K562 (cell line): Measurements from ENCODE around the gene TMCO4. TPM values are rescaled to one million over a fixed set of nuclear protein-coding genes. Genes with fewer than 3 reads are reported as not detected.
A peak's percentile ranks its signal among the peaks of the same experiment; 100 is the strongest.

Experiments
- ATAC-seq: fragments of 200-7000 bp; cut with Tn5 transposase; 3 replicates; pipeline ENCODE4 v1.9.1; 2020; ENCODE audit warnings: moderate library complexity
- BruUV-seq: library from RNA; stranded (reverse); fragments of 400-500 nt; replicated peaks from 2 replicates; lab custom pipeline; 2021; lab: Mats Ljungman, UMichigan
- CTCF ChIA-PET: fragments of 300-600 bp; formaldehyde crosslinking; extraction: SDS; loops from one replicate; lab custom pipeline; 2021; ENCODE audit warnings: low intra/inter-chr PET ratio; lab: Yijun Ruan, JAX
- POLR2A ChIA-PET: fragments of 300-600, 350-650 bp; sonication (Branson Sonifier 250); formaldehyde crosslinking; extraction: SDS; loops from one replicate; lab custom pipeline; 2021; ENCODE audit warnings: antibody characterized with exemption, inconsistent platforms; lab: Yijun Ruan, JAX
- DNase-seq, 4 experiments: peaks; one replicate each; pipeline versions ENCODE4 v3.0.0 to v3.0.0-alpha.2; 2011 to 2018; ENCODE audit warnings: low spot score in 3 of 4, mixed read lengths in 3 of 4; ENCODE audit errors: extremely low read depth in 1 of 4
- FAIRE-seq: peaks from 2 replicates; lab custom pipeline; 2011; peaks lifted over from hg19 to GRCh38; lab: Jason Lieb, UNC
- H2AFZ ChIP-seq: 2 replicates; pipeline ENCODE4 v1.6.0; 2011; ENCODE audit warnings: low read depth, low read length, control low read depth, inconsistent platforms
- H3K27ac ChIP-seq: fragments of 200-600 bp; 3 replicates; pipeline ENCODE4 v1.8.0; 2011; ENCODE audit warnings: low read depth, mild to moderate bottlenecking, control low read depth, inconsistent platforms, low read length, moderate library complexity, mixed read lengths; ENCODE audit errors: extremely low read depth
- H3K27me3 ChIP-seq, 2 experiments: fragments of 300-600 bp in 1 of 2; 2 replicates in 1 of 2; 3 replicates in 1 of 2; pipeline versions ENCODE4 v1.6.0 to v1.8.0; 2011; ENCODE audit warnings: inconsistent platforms in 2 of 2, low read length in 2 of 2, mild to moderate bottlenecking in 1 of 2, mixed read lengths in 1 of 2, moderate library complexity in 1 of 2; ENCODE audit not compliant: control insufficient read depth in 2 of 2, insufficient read depth in 2 of 2
- H3K36me3 ChIP-seq: fragments of 300-600 bp; 3 replicates; pipeline ENCODE4 v1.8.0; 2011; ENCODE audit warnings: mild to moderate bottlenecking, low read length, inconsistent platforms; ENCODE audit not compliant: control insufficient read depth, insufficient read depth
- H3K4me1 ChIP-seq, 2 experiments: fragments of 200-600 bp in 1 of 2; replicated peaks in 1 of 2; 2 replicates in 1 of 2; 3 replicates in 1 of 2; pipeline versions ENCODE4 v1.5.1 to v1.8.0; 2011; ENCODE audit warnings: inconsistent platforms in 2 of 2, low read length in 2 of 2, mild to moderate bottlenecking in 1 of 2, mixed read lengths in 1 of 2, moderate library complexity in 1 of 2; ENCODE audit not compliant: control insufficient read depth in 2 of 2, insufficient read depth in 2 of 2
- H3K4me2 ChIP-seq: 2 replicates; pipeline ENCODE4 v1.6.1; 2011; ENCODE audit warnings: low read length, control low read depth, inconsistent platforms, mixed read lengths; ENCODE audit not compliant: insufficient read depth
- H3K4me3 ChIP-seq: fragments of 200-600 bp; sonication (generic), shearing (Covaris generic); 2 replicates; pipeline ENCODE4 v1.5.1; 2016; ENCODE audit warnings: control low read depth, inconsistent platforms
- H3K79me2 ChIP-seq: fragments of 200-600 bp; 3 replicates; pipeline ENCODE4 v1.8.0; 2011; ENCODE audit warnings: low read length, inconsistent platforms; ENCODE audit not compliant: control insufficient read depth, insufficient read depth
- H3K9ac ChIP-seq, 2 experiments: 2 replicates each; pipeline versions ENCODE4 v1.6.0 to v1.6.1; 2011; ENCODE audit warnings: low read depth in 2 of 2, low read length in 2 of 2, control low read depth in 1 of 2, inconsistent platforms in 1 of 2, mild to moderate bottlenecking in 1 of 2, mixed read lengths in 1 of 2; ENCODE audit not compliant: insufficient read depth in 1 of 2
- H3K9me1 ChIP-seq: one replicate; pipeline ENCODE4 v1.6.0; 2011; ENCODE audit warnings: inconsistent platforms, mild to moderate bottlenecking, low read length, moderate library complexity; ENCODE audit not compliant: control insufficient read depth, insufficient read depth
- H3K9me3 ChIP-seq: replicated peaks from 2 replicates; pipeline ENCODE4 v1.5.1; 2011; ENCODE audit warnings: low read depth, low read length, inconsistent platforms; ENCODE audit not compliant: control insufficient read depth, insufficient read depth
- H4K20me1 ChIP-seq: replicated peaks from 2 replicates; pipeline ENCODE4 v1.6.1; 2011; ENCODE audit warnings: low read length, inconsistent platforms, mixed read lengths; ENCODE audit not compliant: control insufficient read depth, insufficient read depth
- ARHGAP35 ChIP-seq: fragments of 450-650 bp; IDR thresholded peaks from 2 replicates; pipeline ENCODE4 v1.6.1; 2018; ENCODE audit not compliant: partially characterized antibody
- CBFB ChIP-seq: sonication (generic); formaldehyde crosslinking; IDR thresholded peaks from 2 replicates; pipeline ENCODE4 v1.4.0; 2020; ENCODE audit warnings: mild to moderate bottlenecking, missing genetic modification reagents
- CCAR2 ChIP-seq: fragments of 200-400 bp; formaldehyde crosslinking; IDR thresholded peaks from 2 replicates; pipeline ENCODE4 v1.6.1; 2017; ENCODE audit warnings: mild to moderate bottlenecking, low read depth, low read length
- CHD1 ChIP-seq: fragments of 200-600 bp; sonication (generic); IDR thresholded peaks from one replicate; pipeline ENCODE4 v1.6.1; 2012; ENCODE audit warnings: mild to moderate bottlenecking, moderate library complexity, low read length, inconsistent platforms
- HDAC8 ChIP-seq: fragments of 450-650 bp; IDR thresholded peaks from 2 replicates; pipeline ENCODE4 v1.6.1; 2016; ENCODE audit warnings: mild to moderate bottlenecking, missing genetic modification characterization, moderate library complexity, missing compliant biosample characterization
- KHSRP ChIP-seq: fragments of 450-650 bp; IDR thresholded peaks from 2 replicates; pipeline ENCODE4 v1.6.1; 2017
- LARP7 ChIP-seq: fragments of 450-650 bp; IDR thresholded peaks from 2 replicates; pipeline ENCODE4 v1.6.1; 2016
- MAFG ChIP-seq: fragments of 450-650 bp; conservative IDR thresholded peaks from 2 replicates; pipeline ENCODE4 v1.6.1; 2016; ENCODE audit warnings: missing genetic modification characterization, missing compliant biosample characterization
- MED1 ChIP-seq: sonication (generic); formaldehyde crosslinking; IDR thresholded peaks from 2 replicates; pipeline ENCODE4 v1.8.1; 2023; ENCODE audit warnings: missing genetic modification reagents, borderline replicate concordance
- MEIS2 ChIP-seq: fragments of 450-650 bp; IDR thresholded peaks from 2 replicates; pipeline ENCODE4 v1.6.1; 2014; ENCODE audit warnings: mild to moderate bottlenecking; ENCODE audit not compliant: partially characterized antibody
- PYGO2 ChIP-seq: fragments of 450-650 bp; IDR thresholded peaks from 2 replicates; pipeline ENCODE4 v1.6.1; 2016; ENCODE audit warnings: mild to moderate bottlenecking, missing genetic modification characterization, moderate library complexity, missing compliant biosample characterization
- SIN3A ChIP-seq, 2 experiments: fragments of 150-350 bp in 1 of 2; IDR thresholded peaks; 2 replicates each; pipeline ENCODE4 v1.6.1; 2011 to 2016; ENCODE audit warnings: borderline replicate concordance in 2 of 2, low read depth in 2 of 2, low read length in 2 of 2, mild to moderate bottlenecking in 2 of 2, moderate library complexity in 2 of 2; ENCODE audit not compliant: control insufficient read depth in 1 of 2
- TAF9B ChIP-seq: fragments of 450-650 bp; IDR thresholded peaks from 2 replicates; pipeline ENCODE4 v1.6.1; 2018; ENCODE audit warnings: mild to moderate bottlenecking; ENCODE audit not compliant: partially characterized antibody
- TSHZ1 ChIP-seq: fragments of 250-450 bp; sonication (Bioruptor Pico); IDR thresholded peaks from 2 replicates; pipeline ENCODE4 v1.4.0; 2020; ENCODE audit warnings: mild to moderate bottlenecking, moderate library complexity
- ZKSCAN8 ChIP-seq: fragments of 200-800 bp; sonication (Bioruptor generic); IDR thresholded peaks from 2 replicates; pipeline ENCODE4 v1.6.1; 2016; ENCODE audit warnings: missing genetic modification characterization, missing compliant biosample characterization
- ZNF316 ChIP-seq: fragments of 450-650 bp; IDR thresholded peaks from 2 replicates; pipeline ENCODE4 v1.6.1; 2016
- ZNF431 ChIP-seq: sonication (generic); formaldehyde crosslinking; IDR thresholded peaks from 2 replicates; pipeline ENCODE4 v1.8.0; 2022; ENCODE audit warnings: mild to moderate bottlenecking, missing genetic modification reagents
- ZNF449 ChIP-seq: fragments of 250-450 bp; sonication (Bioruptor Pico); IDR thresholded peaks from 2 replicates; pipeline ENCODE4 v1.8.0; 2022; ENCODE audit warnings: moderate library complexity, mild to moderate bottlenecking, inconsistent platforms
- ZNF696 ChIP-seq: fragments of 250-450 bp; sonication (Bioruptor Pico); conservative IDR thresholded peaks from 2 replicates; pipeline ENCODE4 v1.4.0; 2020; ENCODE audit warnings: mild to moderate bottlenecking, moderate library complexity
- WGBS: fragments of 100-300 bp; shearing (Covaris generic); methylation state at CpG from one replicate; pipeline ENCODE4 v1.1.6; 2016; ENCODE audit warnings: low coverage, mixed read lengths; ENCODE audit not compliant: insufficient coverage; ENCODE audit errors: missing lambda C conversion rate; 5-methylcytosine and 5-hydroxymethylcytosine counted together
- in situ Hi-C: fragments of 300-500 bp; cut with MboI; formaldehyde crosslinking; loops from 4 replicates; pipeline ENCODE4 v1.15.0; 2018; ENCODE audit warnings: inconsistent platforms, mixed read lengths
- intact Hi-C: fragments of 100-400 bp; cut with micrococcal nuclease; formaldehyde crosslinking; loops from 2 replicates; pipeline ENCODE4 v1.14.2; 2022
- polyA plus RNA-seq, 8 experiments: library from polyadenylated mRNA; depleted of rRNA in 4 of 8; stranded (reverse) in 5 of 8; unstranded in 3 of 8; fragments of >200 nt; fragmentation: Nextera tagmentation in 2 of 8; fragmentation: Illumina TruSeq in 1 of 8; extraction: Ambion mirVana in 2 of 8; extraction: Trizol in 1 of 8; gene quantifications; 2 replicates each; pipeline versions ENCODE4 v1.2.1 to v1.2.3, GENCODE V29; 2011 to 2014; ENCODE audit warnings: inconsistent platforms in 1 of 8, missing spikeins in 1 of 8
- total RNA-seq, 7 experiments: library from RNA; depleted of rRNA in 6 of 7; stranded (reverse); fragments of >200 nt in 6 of 7; fragmentation: Illumina TruSeq in 2 of 7; extraction: Trizol in 2 of 7; gene quantifications; 2 replicates each; pipeline versions ENCODE4 v1.2.1 to v1.2.3, GENCODE V29; 2011 to 2021; ENCODE audit warnings: low replicate concordance in 1 of 7

TMCO4 gene
- total and polyA plus RNA-seq, 9 of the 15 experiments (the other 6 are each of a cell fraction or from before 2014, with no cell fraction given), result 0.06 to 2.1 (median 1.2) TPM

GRCh38 chr1:19844731-19845495 is 45.2 kb upstream of the TMCO4 start:
- ChIA-PET CTCF (no interaction called here), POLR2A (interaction anchor here (0.6 to 1.5 kb wide), 2 partner anchors 25 to 55 kb away, joined by 3 to 4 read pairs; no protein-coding TSS in a partner anchor)
- Histone ChIP-seq H4K20me1 (no peaks in the 10 kb centered on the region), H3K36me3 (no peaks in the 10 kb centered on the region), H2AFZ (no peak overlapping the region), H3K9me1 (no peaks in the 10 kb centered on the region), H3K4me1 (no peaks in the 10 kb centered on the region; a peak in 1 of 5 replicates), H3K4me3 (no peak overlapping the region), H3K27me3 (peaks cover 26 to 43% of the 10 kb centered on the region in 2 experiments), H3K79me2 (no peaks in the 10 kb centered on the region), H3K4me2 (no peak overlapping the region), H3K27ac (no peak overlapping the region), H3K9ac (no peak overlapping the region), H3K9me3 (no peaks in the 10 kb centered on the region)
- DNase-seq (no peak), FAIRE-seq (no peak), ATAC-seq (no peak)
- intact Hi-C loops (no loop called here), in situ Hi-C loops (no loop called here)
- BruUV-seq, result no TSS peak
- WGBS, result 1% methylated on average over 11 of the region's 11 CpGs
- TF ChIP-seq MEIS2 (no peak), MAFG (tag) (peak; percentile 42; the same call in 1 of the 2 replicates), MED1 (CRISPR knock-in tag) (no peak), ZKSCAN8 (CRISPR knock-in tag) (no peak), CCAR2 (no peak), PYGO2 (no peak), CHD1 (no peak), ZNF696 (CRISPR knock-in tag) (no peak), TSHZ1 (no peak), ZNF449 (CRISPR knock-in tag) (no peak), ZNF431 (CRISPR knock-in tag) (no peak), LARP7 (no peak), CBFB (CRISPR knock-in tag) (no peak), TAF9B (no peak), ZNF316 (peak; percentile 59), HDAC8 (tag) (no peak), SIN3A (IDR thresholded peaks at IDR 0.05; ENCODE audit: borderline replicate concordance in 2 of 2, control insufficient read depth in 1 of 2, low read depth in 2 of 2, low read length in 2 of 2) (no peak), ARHGAP35 (no peak), KHSRP (no peak)
